SU-DHL-6 (cell line): ENCODE measurements around the gene MARF1.

Source experiments
- H2AFZ ChIP-seq: fragments of 200-600 bp; sonication (generic); 2 replicates; pipeline ENCODE4 v1.6.1; 2014; ENCODE audit warnings: low read depth, mild to moderate bottlenecking, moderate library complexity, mixed read lengths, antibody characterized with exemption, low read length; ENCODE audit not compliant: severe bottlenecking
- H3F3A ChIP-seq: fragments of 200-600 bp; shearing (Covaris generic); 2 replicates; pipeline ENCODE4 v1.6.0; 2016; ENCODE audit warnings: antibody characterized with exemption, mild to moderate bottlenecking; ENCODE audit not compliant: insufficient read depth
- H3K27ac ChIP-seq: fragments of 200-600 bp; sonication (generic); 2 replicates; pipeline ENCODE4 v1.5.1; 2016; ENCODE audit warnings: low read depth, mild to moderate bottlenecking, low read length, moderate library complexity, mixed read lengths
- H3K27me3 ChIP-seq: fragments of 200-600 bp; sonication (generic), shearing (Covaris generic); 2 replicates; pipeline ENCODE4 v1.6.0; 2014; ENCODE audit warnings: mild to moderate bottlenecking, low read length
- H3K36me3 ChIP-seq: fragments of 200-600 bp; sonication (generic); 2 replicates; pipeline ENCODE4 v1.6.1; 2014; ENCODE audit warnings: mild to moderate bottlenecking, low read length, mixed read lengths
- H3K4me2 ChIP-seq: fragments of 300-600, 200-600 bp; shearing (Covaris generic), sonication (generic); 2 replicates; pipeline ENCODE4 v1.6.0; 2014; ENCODE audit warnings: low read length, low read depth, mild to moderate bottlenecking; ENCODE audit not compliant: poor library complexity, severe bottlenecking
- H3K4me3 ChIP-seq: fragments of 200-600 bp; sonication (generic); 2 replicates; pipeline ENCODE4 v1.5.1; 2014; ENCODE audit warnings: antibody characterized with exemption, low read length, mild to moderate bottlenecking, mixed read lengths; ENCODE audit not compliant: insufficient read depth, poor library complexity, severe bottlenecking
- H3K79me2 ChIP-seq: fragments of 200-600 bp; sonication (generic); 2 replicates; pipeline ENCODE4 v1.6.1; 2014; ENCODE audit warnings: mild to moderate bottlenecking, low read length, moderate library complexity; ENCODE audit not compliant: insufficient read depth
- H3K9ac ChIP-seq: fragments of 200-600 bp; sonication (generic); 2 replicates; pipeline ENCODE4 v1.7.0; 2014; ENCODE audit warnings: mild to moderate bottlenecking, low read length
- H3K9me2 ChIP-seq: fragments of 200-600 bp; sonication (generic); replicated peaks from 2 replicates; pipeline ENCODE4 v1.6.1; 2014; ENCODE audit warnings: low read length; ENCODE audit not compliant: insufficient read depth
- H3K9me3 ChIP-seq: fragments of 200-600 bp; sonication (generic); 2 replicates; pipeline ENCODE4 v1.6.1; 2014; ENCODE audit warnings: low read length, mixed read lengths; ENCODE audit not compliant: insufficient read depth
- H4K20me1 ChIP-seq: fragments of 200-600 bp; sonication (generic); 2 replicates; pipeline ENCODE4 v1.6.1; 2014; ENCODE audit warnings: low read depth, mild to moderate bottlenecking, antibody characterized with exemption, low read length, moderate library complexity, mixed read lengths
- EZH2phosphoT487 ChIP-seq: fragments of 200-600 bp; sonication (generic), shearing (Covaris generic); conservative IDR thresholded peaks from 2 replicates; pipeline ENCODE4 v1.6.1; 2018; ENCODE audit warnings: mild to moderate bottlenecking, antibody characterized with exemption, low read length, moderate library complexity, mixed read lengths
- TF ChIP-seq, protein P1 (sequence below): fragments of 200-600 bp; sonication (generic); IDR thresholded peaks from one replicate; pipeline ENCODE4 v1.5.1; 2017; ENCODE audit warnings: antibody characterized with exemption, mild to moderate bottlenecking, low read length, moderate library complexity; ENCODE audit not compliant: insufficient read depth, poor library complexity, severe bottlenecking

The MARF1 gene

DNA sequence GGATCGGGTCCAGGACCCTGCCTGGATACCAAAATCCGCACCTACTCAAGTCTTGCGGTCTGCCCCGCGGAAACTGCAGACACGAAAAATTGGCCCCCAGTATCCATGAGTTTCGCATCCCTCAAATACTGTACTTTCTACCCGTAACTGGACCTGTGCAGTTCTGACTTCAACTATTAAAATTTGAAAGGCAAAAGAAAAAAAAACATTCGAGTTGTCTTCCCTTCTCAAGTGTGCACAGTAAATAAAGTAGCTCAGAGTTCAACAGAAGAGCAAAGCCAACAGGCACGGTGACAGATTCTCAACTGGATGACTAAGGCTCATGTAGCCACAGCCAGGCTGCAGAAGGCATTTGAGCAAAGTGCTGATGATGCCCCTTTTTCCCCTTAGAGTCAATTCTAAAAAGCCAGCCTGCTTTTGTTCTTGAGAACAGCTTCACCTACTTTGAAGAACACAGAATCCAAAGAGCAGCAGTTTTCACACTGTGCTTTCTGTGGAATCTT, 32.5 kb downstream of the MARF1 start:
- no peak overlapping the region for H3K27ac ChIP-seq
- H2AFZ ChIP-seq = no peak overlapping the region
- no peaks in the 10 kb centered on the region for H3K9me2 ChIP-seq
- no peak overlapping the region for H3K4me2 ChIP-seq
- no peak overlapping the region for H3K4me3 ChIP-seq
- no peaks in the 10 kb centered on the region for H3K9me3 ChIP-seq
- H3K36me3 ChIP-seq = peaks cover 24% of the 10 kb centered on the region
- H3K79me2 ChIP-seq = no peaks in the 10 kb centered on the region
- no peak overlapping the region for H3K9ac ChIP-seq
- no peaks in the 10 kb centered on the region for H4K20me1 ChIP-seq
- no peaks in the 10 kb centered on the region for H3F3A ChIP-seq
- H3K27me3 ChIP-seq = no peaks in the 10 kb centered on the region
- TF ChIP-seq, protein P1, sequence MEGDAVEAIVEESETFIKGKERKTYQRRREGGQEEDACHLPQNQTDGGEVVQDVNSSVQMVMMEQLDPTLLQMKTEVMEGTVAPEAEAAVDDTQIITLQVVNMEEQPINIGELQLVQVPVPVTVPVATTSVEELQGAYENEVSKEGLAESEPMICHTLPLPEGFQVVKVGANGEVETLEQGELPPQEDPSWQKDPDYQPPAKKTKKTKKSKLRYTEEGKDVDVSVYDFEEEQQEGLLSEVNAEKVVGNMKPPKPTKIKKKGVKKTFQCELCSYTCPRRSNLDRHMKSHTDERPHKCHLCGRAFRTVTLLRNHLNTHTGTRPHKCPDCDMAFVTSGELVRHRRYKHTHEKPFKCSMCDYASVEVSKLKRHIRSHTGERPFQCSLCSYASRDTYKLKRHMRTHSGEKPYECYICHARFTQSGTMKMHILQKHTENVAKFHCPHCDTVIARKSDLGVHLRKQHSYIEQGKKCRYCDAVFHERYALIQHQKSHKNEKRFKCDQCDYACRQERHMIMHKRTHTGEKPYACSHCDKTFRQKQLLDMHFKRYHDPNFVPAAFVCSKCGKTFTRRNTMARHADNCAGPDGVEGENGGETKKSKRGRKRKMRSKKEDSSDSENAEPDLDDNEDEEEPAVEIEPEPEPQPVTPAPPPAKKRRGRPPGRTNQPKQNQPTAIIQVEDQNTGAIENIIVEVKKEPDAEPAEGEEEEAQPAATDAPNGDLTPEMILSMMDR = no peak
- no peak for TF ChIP-seq EZH2phosphoT487

DNA sequence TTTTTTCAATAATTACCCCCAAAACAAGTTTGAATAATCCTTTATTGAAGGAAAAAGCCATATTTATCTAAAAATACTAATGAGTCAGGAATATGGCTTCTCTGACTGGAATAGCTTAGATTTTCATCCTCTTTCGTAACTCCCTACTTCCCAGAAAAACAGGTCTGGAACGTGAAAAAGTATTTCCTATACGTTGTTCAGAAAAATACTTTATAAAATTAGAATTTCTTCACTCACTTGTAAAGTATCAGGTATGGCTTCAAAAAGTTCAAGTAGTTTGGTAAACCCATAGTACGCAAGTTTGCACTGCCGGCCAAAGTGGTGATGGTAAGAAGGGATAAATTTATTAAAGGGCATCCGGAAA, 33.7 kb downstream of the MARF1 start:
- H2AFZ ChIP-seq = no peak overlapping the region
- no peak overlapping the region for H3K4me3 ChIP-seq
- no peaks in the 10 kb centered on the region for H4K20me1 ChIP-seq
- H3K27ac ChIP-seq = no peak overlapping the region
- no peaks in the 10 kb centered on the region for H3F3A ChIP-seq
- H3K9me2 ChIP-seq = no peaks in the 10 kb centered on the region
- H3K79me2 ChIP-seq = no peaks in the 10 kb centered on the region
- no peaks in the 10 kb centered on the region for H3K27me3 ChIP-seq
- H3K9ac ChIP-seq = no peak overlapping the region
- H3K36me3 ChIP-seq = peaks cover 24% of the 10 kb centered on the region
- no peak overlapping the region for H3K4me2 ChIP-seq
- H3K9me3 ChIP-seq = no peaks in the 10 kb centered on the region
- TF ChIP-seq, protein P1 = no peak
- TF ChIP-seq EZH2phosphoT487 = no peak

DNA sequence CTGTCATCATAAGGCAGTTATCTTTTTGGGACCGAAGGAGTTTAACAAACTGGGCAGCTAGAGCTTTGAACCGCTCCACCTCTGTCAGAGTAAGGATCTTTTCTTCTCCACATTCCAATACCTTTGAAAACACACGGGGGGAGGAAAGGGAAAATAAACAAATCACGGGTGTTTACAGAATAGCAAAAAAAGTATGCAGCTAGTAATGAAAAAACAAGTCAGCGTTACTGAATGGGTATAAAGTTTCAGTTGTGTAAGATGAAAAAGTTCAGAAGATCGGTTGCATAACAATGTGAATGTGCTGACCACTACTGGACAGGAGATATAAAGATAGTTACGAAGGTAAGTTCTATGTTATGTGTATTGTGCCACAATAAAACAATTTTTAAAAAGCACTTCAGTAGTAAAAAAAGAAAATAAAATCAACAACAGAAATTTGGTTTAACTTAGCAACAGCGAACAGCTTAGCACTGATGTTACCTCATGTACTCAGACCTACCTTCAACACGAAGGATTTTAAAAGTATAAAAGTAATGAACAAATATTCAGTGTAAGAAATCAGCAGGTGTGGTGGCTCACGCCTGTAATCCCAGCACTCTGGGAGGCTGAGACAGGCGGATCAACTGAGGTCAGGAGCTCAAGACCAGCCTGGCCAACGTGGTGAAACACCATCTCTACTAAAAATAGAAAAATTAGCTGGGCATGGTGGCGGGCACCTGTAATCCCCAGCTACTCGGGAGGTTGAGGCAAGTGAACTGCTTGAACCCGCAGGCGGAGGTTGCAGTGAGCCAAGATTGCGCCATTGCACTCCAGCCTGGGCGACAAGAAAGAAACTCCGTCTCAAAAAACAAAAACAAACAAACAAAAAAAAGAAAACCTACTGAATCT, 34.3 kb downstream of the MARF1 start:
- Histone ChIP-seq H3K79me2 (no peaks in the 10 kb centered on the region), H3K9ac (no peak overlapping the region), H3K27me3 (no peaks in the 10 kb centered on the region), H3K9me2 (no peaks in the 10 kb centered on the region), H3K36me3 (peaks cover 24% of the 10 kb centered on the region), H3K4me2 (no peak overlapping the region), H3K27ac (no peak overlapping the region), H3F3A (no peaks in the 10 kb centered on the region), H3K4me3 (no peak overlapping the region), H3K9me3 (no peaks in the 10 kb centered on the region), H2AFZ (no peak overlapping the region), H4K20me1 (no peaks in the 10 kb centered on the region)
- TF ChIP-seq EZH2phosphoT487 = no peak
- TF ChIP-seq, protein P1 = no peak
